Measurements from ENCODE around the gene IL1RAPL1.
"Not testable (repeated sequence)": the region's sequence is repeated elsewhere in the genome, so short reads cannot be mapped to it uniquely, and the experiment has no call there.

IL1RAPL1 gene

DNA sequence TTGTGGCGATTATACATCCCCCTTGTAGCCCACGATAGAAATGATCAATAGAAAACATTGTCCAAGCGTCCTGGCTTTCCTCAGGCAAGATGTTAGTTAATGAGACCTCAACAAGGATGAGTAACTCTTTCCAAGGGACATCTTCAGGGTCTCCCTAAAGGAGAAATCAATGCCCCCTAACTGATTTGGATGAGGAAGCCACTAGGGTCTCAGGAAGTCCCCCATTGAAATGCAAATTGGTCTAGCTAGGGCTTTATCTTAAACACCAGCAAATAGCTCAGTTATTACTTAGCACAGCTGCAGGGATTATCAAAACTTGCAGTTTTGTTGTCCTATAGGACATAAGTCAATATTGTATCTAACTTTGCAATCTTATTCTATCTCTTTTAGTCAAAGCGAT is 721.5 kb downstream of the IL1RAPL1 start:
- H3K36me3 ChIP-seq (ENCODE audit: low read length), result no peaks in the 10 kb centered on the region
- no peaks in the 10 kb centered on the region for H3K79me2 ChIP-seq (ENCODE audit: insufficient read depth, low read length)
- no peaks in the 10 kb centered on the region for H3K27me3 ChIP-seq (ENCODE audit: low read length)
- H3F3A ChIP-seq (ENCODE audit: insufficient read depth), result no peaks in the 10 kb centered on the region
- no peak for TF ChIP-seq EZH2phosphoT487 (conservative IDR thresholded peaks at IDR 0.05; ENCODE audit: low read length)
- no peak for TF ChIP-seq CTCF (IDR thresholded peaks at IDR 0.05; ENCODE audit: insufficient read depth, low read length, poor library complexity, severe bottlenecking)
- H2AFZ ChIP-seq (ENCODE audit: low read depth, low read length, severe bottlenecking), result no peak overlapping the region
- H3K9me3 ChIP-seq (ENCODE audit: insufficient read depth, low read length), result no peaks in the 10 kb centered on the region
- H3K9me2 ChIP-seq (replicated peaks; ENCODE audit: insufficient read depth, low read length), result no peaks in the 10 kb centered on the region
- H3K9ac ChIP-seq (ENCODE audit: low read length), result no peak overlapping the region
- H3K4me2 ChIP-seq (ENCODE audit: low read depth, low read length, poor library complexity, severe bottlenecking), result no peak overlapping the region
- no peaks in the 10 kb centered on the region for H4K20me1 ChIP-seq (ENCODE audit: low read depth, low read length)
- H3K27ac ChIP-seq (ENCODE audit: low read depth, low read length), result no peak overlapping the region
- no peak overlapping the region for H3K4me3 ChIP-seq (ENCODE audit: insufficient read depth, low read length, poor library complexity, severe bottlenecking)

- TF ChIP-seq CTCF (IDR thresholded peaks at IDR 0.05; ENCODE audit: insufficient read depth, low read length, poor library complexity, severe bottlenecking), result no peak
- TF ChIP-seq EZH2phosphoT487 (conservative IDR thresholded peaks at IDR 0.05; ENCODE audit: low read length), result no peak
- H4K20me1 ChIP-seq (ENCODE audit: low read depth, low read length), result no peaks in the 10 kb centered on the region
- H3K9ac ChIP-seq (ENCODE audit: low read length), result no peak overlapping the region
- no peak overlapping the region for H3K27ac ChIP-seq (ENCODE audit: low read depth, low read length)
- H3K27me3 ChIP-seq (ENCODE audit: low read length), result no peaks in the 10 kb centered on the region
- H3K79me2 ChIP-seq (ENCODE audit: insufficient read depth, low read length), result no peaks in the 10 kb centered on the region
- H3K4me3 ChIP-seq (ENCODE audit: insufficient read depth, low read length, poor library complexity, severe bottlenecking), result no peak overlapping the region
- H3K9me2 ChIP-seq (replicated peaks; ENCODE audit: insufficient read depth, low read length), result no peaks in the 10 kb centered on the region
- no peak overlapping the region for H2AFZ ChIP-seq (ENCODE audit: low read depth, low read length, severe bottlenecking)
- H3K4me2 ChIP-seq (ENCODE audit: low read depth, low read length, poor library complexity, severe bottlenecking), result no peak overlapping the region
- no peaks in the 10 kb centered on the region for H3K9me3 ChIP-seq (ENCODE audit: insufficient read depth, low read length)
- no peaks in the 10 kb centered on the region for H3K36me3 ChIP-seq (ENCODE audit: low read length)
- H3F3A ChIP-seq (ENCODE audit: insufficient read depth), result no peaks in the 10 kb centered on the region
These were observed 728.7 kb downstream of the IL1RAPL1 start for GRCh38 chrX:29315931-29316330.

GRCh38 chrX:29318012-29318411 is 730.8 kb downstream of the IL1RAPL1 start:
- Histone ChIP-seq H3K4me3 (ENCODE audit: insufficient read depth, low read length, poor library complexity, severe bottlenecking) (no peak overlapping the region), H3K27me3 (ENCODE audit: low read length) (no peaks in the 10 kb centered on the region), H3K27ac (ENCODE audit: low read depth, low read length) (no peak overlapping the region), H3K9me3 (ENCODE audit: insufficient read depth, low read length) (no peaks in the 10 kb centered on the region), H3K4me2 (ENCODE audit: low read depth, low read length, poor library complexity, severe bottlenecking) (no peak overlapping the region), H4K20me1 (ENCODE audit: low read depth, low read length) (no peaks in the 10 kb centered on the region), H3K9me2 (replicated peaks; ENCODE audit: insufficient read depth, low read length) (no peaks in the 10 kb centered on the region), H3K79me2 (ENCODE audit: insufficient read depth, low read length) (no peaks in the 10 kb centered on the region), H3K9ac (ENCODE audit: low read length) (no peak overlapping the region), H2AFZ (ENCODE audit: low read depth, low read length, severe bottlenecking) (no peak overlapping the region), H3K36me3 (ENCODE audit: low read length) (no peaks in the 10 kb centered on the region), H3F3A (ENCODE audit: insufficient read depth) (no peaks in the 10 kb centered on the region)
- no peak for TF ChIP-seq EZH2phosphoT487 (conservative IDR thresholded peaks at IDR 0.05; ENCODE audit: low read length)
- no peak for TF ChIP-seq CTCF (IDR thresholded peaks at IDR 0.05; ENCODE audit: insufficient read depth, low read length, poor library complexity, severe bottlenecking)

- not testable (repeated sequence) for H3K36me3 ChIP-seq (ENCODE audit: low read length); H3K27ac ChIP-seq (ENCODE audit: low read depth, low read length); H3K9me2 ChIP-seq (replicated peaks; ENCODE audit: insufficient read depth, low read length); H3K9ac ChIP-seq (ENCODE audit: low read length); H3K27me3 ChIP-seq (ENCODE audit: low read length); H3K9me3 ChIP-seq (ENCODE audit: insufficient read depth, low read length); H3F3A ChIP-seq (ENCODE audit: insufficient read depth); H2AFZ ChIP-seq (ENCODE audit: low read depth, low read length, severe bottlenecking); H3K4me2 ChIP-seq (ENCODE audit: low read depth, low read length, poor library complexity, severe bottlenecking); H4K20me1 ChIP-seq (ENCODE audit: low read depth, low read length); H3K4me3 ChIP-seq (ENCODE audit: insufficient read depth, low read length, poor library complexity, severe bottlenecking); H3K79me2 ChIP-seq (ENCODE audit: insufficient read depth, low read length)
These were observed 745.2 kb downstream of the IL1RAPL1 start for GRCh38 chrX:29332429-29332828.

DNA sequence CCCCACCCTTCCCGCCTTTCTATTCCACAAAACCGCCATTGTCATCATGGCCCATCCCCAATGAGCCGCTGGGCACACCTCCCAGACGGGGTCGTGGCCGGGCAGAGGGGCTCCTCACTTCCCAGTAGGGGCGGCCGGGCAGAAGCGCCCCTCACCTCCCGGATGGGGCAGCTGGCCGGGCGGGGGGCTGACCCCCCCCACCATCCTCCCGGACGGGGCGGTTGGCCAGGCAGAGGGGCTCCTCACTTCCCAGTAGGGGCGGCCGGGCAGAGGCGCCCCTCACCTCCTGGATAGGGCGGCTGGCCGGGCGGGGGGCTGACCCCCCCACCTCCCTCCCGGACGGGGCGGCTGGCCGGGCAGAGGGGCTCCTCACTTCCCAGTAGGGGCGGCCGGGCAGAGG is 745.8 kb downstream of the IL1RAPL1 start:
- not testable (repeated sequence) for H3K79me2 ChIP-seq (ENCODE audit: insufficient read depth, low read length); H3K27me3 ChIP-seq (ENCODE audit: low read length); H3K4me3 ChIP-seq (ENCODE audit: insufficient read depth, low read length, poor library complexity, severe bottlenecking); H3K9me3 ChIP-seq (ENCODE audit: insufficient read depth, low read length); H3F3A ChIP-seq (ENCODE audit: insufficient read depth); H4K20me1 ChIP-seq (ENCODE audit: low read depth, low read length); H3K9me2 ChIP-seq (replicated peaks; ENCODE audit: insufficient read depth, low read length); H3K36me3 ChIP-seq (ENCODE audit: low read length); H3K27ac ChIP-seq (ENCODE audit: low read depth, low read length); H3K9ac ChIP-seq (ENCODE audit: low read length); H2AFZ ChIP-seq (ENCODE audit: low read depth, low read length, severe bottlenecking); H3K4me2 ChIP-seq (ENCODE audit: low read depth, low read length, poor library complexity, severe bottlenecking)
